ENCODE data around the gene GHDC. TPM values are rescaled to one million over a fixed set of nuclear protein-coding genes. Genes with fewer than 3 reads are reported as not detected.
A peak's percentile ranks its signal among the peaks of the same experiment; 100 is the strongest.

GHDC gene
- total RNA-seq, 4 donors from 2014 or later, result 20.3 to 31.3 (median 22.0) TPM

GRCh38 chr17:42202696-42203095, 8.4 kb upstream of the GHDC start:
- TF ChIP-seq CTCF (IDR thresholded peaks at IDR 0.05) (no peak), EP300 (IDR thresholded peaks at IDR 0.05) (no peak), POLR2A (IDR thresholded peaks at IDR 0.05; ENCODE audit: low read depth) (no peak), POLR2AphosphoS5 (IDR thresholded peaks at IDR 0.05) (no peak)
- no peak overlapping the region for H3K4me3 ChIP-seq
- peaks cover 44 to 83% (median 73%) of the 10 kb centered on the region in 4 donors for H3K36me3 ChIP-seq
- H3K9me3 ChIP-seq, result no peaks in the 10 kb centered on the region
- H3K27me3 ChIP-seq, result no peaks in the 10 kb centered on the region
- intact Hi-C loops (cut with DNase I), result no loop called here
- peaks cover 0 to 5% (median 0%) of the 10 kb centered on the region in 4 donors for H3K4me1 ChIP-seq
- H3K27ac ChIP-seq (replicated peaks in 1 of 4), result peak overlapping the region in 1 of 4 donors; percentile 39
- WGBS, result 94% methylated on average over 5 of the region's 5 CpGs
- no peak for DNase-seq (ENCODE audit: extremely low spot score)

- peaks cover 39 to 78% (median 67%) of the 10 kb centered on the region in 4 donors for H3K36me3 ChIP-seq
- H3K27ac ChIP-seq (replicated peaks in 1 of 4), result peak overlapping the region in 1 of 4 donors; percentile 39
- peaks cover 0 to 5% (median 0%) of the 10 kb centered on the region in 4 donors for H3K4me1 ChIP-seq
- no peak overlapping the region for H3K4me3 ChIP-seq
- DNase-seq (ENCODE audit: extremely low spot score), result peak; percentile 53
- no peaks in the 10 kb centered on the region for H3K27me3 ChIP-seq
- no peaks in the 10 kb centered on the region for H3K9me3 ChIP-seq
- intact Hi-C loops (cut with DNase I), result no loop called here
- no peak for TF ChIP-seq POLR2A (IDR thresholded peaks at IDR 0.05; ENCODE audit: low read depth)
- no peak for TF ChIP-seq CTCF (IDR thresholded peaks at IDR 0.05)
- TF ChIP-seq EP300 (IDR thresholded peaks at IDR 0.05), result no peak
- TF ChIP-seq POLR2AphosphoS5 (IDR thresholded peaks at IDR 0.05), result no peak
- 95% methylated on average over 2 of the region's 6 CpGs for WGBS
Measured at GRCh38 chr17:42202159-42202558, 7.9 kb upstream of the GHDC start.

GRCh38 chr17:42201458-42201772, 7.1 kb upstream of the GHDC start:
- no peaks in the 10 kb centered on the region for H3K9me3 ChIP-seq
- no peak for TF ChIP-seq EP300 (IDR thresholded peaks at IDR 0.05)
- intact Hi-C loops (cut with DNase I), result no loop called here
- no peak overlapping the region for H3K4me3 ChIP-seq
- DNase-seq (ENCODE audit: extremely low spot score), result peak; percentile 60
- peaks cover 31 to 71% (median 60%) of the 10 kb centered on the region in 4 donors for H3K36me3 ChIP-seq
- H3K4me1 ChIP-seq, result peaks cover 0 to 5% (median 0%) of the 10 kb centered on the region in 4 donors
- no peak overlapping the region for H3K27ac ChIP-seq (replicated peaks in 1 of 4)
- H3K27me3 ChIP-seq, result no peaks in the 10 kb centered on the region
- 87% methylated on average over 10 of the region's 10 CpGs for WGBS

- no peaks in the 10 kb centered on the region for H3K9me3 ChIP-seq
- TF ChIP-seq EP300 (IDR thresholded peaks at IDR 0.05), result no peak
- TF ChIP-seq POLR2A (IDR thresholded peaks at IDR 0.05; ENCODE audit: low read depth), result no peak
- no peak for TF ChIP-seq CTCF (IDR thresholded peaks at IDR 0.05)
- TF ChIP-seq POLR2AphosphoS5 (IDR thresholded peaks at IDR 0.05), result no peak
- no peak overlapping the region for H3K4me3 ChIP-seq
- H3K27me3 ChIP-seq, result no peaks in the 10 kb centered on the region
- H3K4me1 ChIP-seq, result peaks cover 0 to 5% (median 0%) of the 10 kb centered on the region in 4 donors
- H3K36me3 ChIP-seq, result peaks cover 26 to 66% (median 55%) of the 10 kb centered on the region in 4 donors
- intact Hi-C loops (cut with DNase I), result no loop called here
- H3K27ac ChIP-seq (replicated peaks in 1 of 4), result no peak overlapping the region
- DNase-seq (ENCODE audit: extremely low spot score), result peak; percentile 64
- WGBS, result 77% methylated on average over 14 of the region's 14 CpGs
Measured at GRCh38 chr17:42200706-42201457, 6.6 kb upstream of the GHDC start.

- H3K36me3 ChIP-seq, result peaks cover 17 to 52% (median 41%) of the 10 kb centered on the region in 4 donors
- peaks cover 3 to 8% (median 5%) of the 10 kb centered on the region in 4 donors for H3K4me1 ChIP-seq
- 73% methylated on average over 12 of the region's 12 CpGs for WGBS
- H3K27ac ChIP-seq (replicated peaks in 1 of 4), result peak overlapping the region in 1 of 4 donors; percentile 2
- TF ChIP-seq CTCF (IDR thresholded peaks at IDR 0.05) (no peak), EP300 (IDR thresholded peaks at IDR 0.05) (no peak), POLR2AphosphoS5 (IDR thresholded peaks at IDR 0.05) (no peak), POLR2A (IDR thresholded peaks at IDR 0.05; ENCODE audit: low read depth) (no peak)
- H3K27me3 ChIP-seq, result no peaks in the 10 kb centered on the region
- DNase-seq (ENCODE audit: extremely low spot score), result no peak
- intact Hi-C loops (cut with DNase I), result loop anchor here (10.0 kb wide), 1 partner anchor 95 kb away; no protein-coding TSS in a partner anchor
- no peaks in the 10 kb centered on the region for H3K9me3 ChIP-seq
- H3K4me3 ChIP-seq, result no peak overlapping the region
Measured at GRCh38 chr17:42199416-42200011, 5.2 kb upstream of the GHDC start.

All from esophagus muscularis mucosa (tissue), 4 donors.